Activated T-cell treated with anti-CD3 and anti-CD28 coated beads, Interleukin-2, amount 50 U/mL, for 1 hour (primary cell): ENCODE results near the gene IZUMO4.
"Not testable (repeated sequence)": the region's sequence is repeated elsewhere in the genome, so short reads cannot be mapped to it uniquely, and the experiment has no call there.

Experiments used
- DNase-seq: peaks from one replicate; pipeline ENCODE4 v3.0.0-alpha.2; 2020

The IZUMO4 gene

GRCh38 chr19:2110822-2111221 lies 14.1 kb downstream of the IZUMO4 start:
- peak; percentile 35 for DNase-seq

GRCh38 chr19:2111425-2111824 lies 14.7 kb downstream of the IZUMO4 start:
- no peak for DNase-seq

- no peak for DNase-seq
Measured at GRCh38 chr19:2111886-2112285, 15.2 kb downstream of the IZUMO4 start.

- DNase-seq = no peak
Measured at GRCh38 chr19:2112516-2113320, 16.0 kb downstream of the IZUMO4 start.

GRCh38 chr19:2113439-2114211 lies 16.9 kb downstream of the IZUMO4 start:
- DNase-seq = no peak

- DNase-seq = no peak
Measured at GRCh38 chr19:2114218-2114617, 17.5 kb downstream of the IZUMO4 start.

GRCh38 chr19:2114821-2115220 lies 18.1 kb downstream of the IZUMO4 start:
- no peak for DNase-seq

- DNase-seq = no peak
Measured at GRCh38 chr19:2115324-2115723, 18.6 kb downstream of the IZUMO4 start.

GRCh38 chr19:2115911-2116426 lies 19.3 kb downstream of the IZUMO4 start:
- DNase-seq = no peak

- no peak for DNase-seq
Measured at GRCh38 chr19:2116507-2116906, 19.8 kb downstream of the IZUMO4 start.

- DNase-seq = no peak
Measured at GRCh38 chr19:2117215-2117960, 20.7 kb downstream of the IZUMO4 start.

- DNase-seq = no peak
Measured at GRCh38 chr19:2118438-2118837, 21.7 kb downstream of the IZUMO4 start.

- DNase-seq = no peak
Measured at GRCh38 chr19:2119921-2120785, 23.4 kb downstream of the IZUMO4 start.

- DNase-seq = no peak
Measured at GRCh38 chr19:2120821-2121220, 24.1 kb downstream of the IZUMO4 start.

- no peak for DNase-seq
Measured at GRCh38 chr19:2121416-2122051, 24.8 kb downstream of the IZUMO4 start.

GRCh38 chr19:2122251-2122650 lies 25.5 kb downstream of the IZUMO4 start:
- DNase-seq = no peak

- DNase-seq = no peak
Measured at GRCh38 chr19:2122982-2123381, 26.3 kb downstream of the IZUMO4 start.

GRCh38 chr19:2123682-2124387 lies 27.1 kb downstream of the IZUMO4 start:
- DNase-seq = peak; percentile 36

GRCh38 chr19:2126879-2127518 lies 30.3 kb downstream of the IZUMO4 start:
- no peak for DNase-seq

- no peak for DNase-seq
Measured at GRCh38 chr19:2127758-2128157, 31.0 kb downstream of the IZUMO4 start.

GRCh38 chr19:2128252-2128651 lies 31.5 kb downstream of the IZUMO4 start:
- DNase-seq = not testable (repeated sequence)
